H9 (cell line): ENCODE data around the gene ASB4. TPM values are rescaled to one million over a fixed set of nuclear protein-coding genes. Genes with fewer than 3 reads are reported as not detected.

Source experiments
- DNase-seq: peaks from one replicate; pipeline ENCODE4 v3.0.0-alpha.2; 2017
- H2AFZ ChIP-seq: one replicate; pipeline ENCODE4 v1.6.1; 2013; ENCODE audit warnings: mild to moderate bottlenecking, low read length, control low read depth, moderate library complexity
- H2AK5ac ChIP-seq: 2 replicates; pipeline ENCODE4 v1.6.1; 2013; ENCODE audit warnings: low read length, control low read depth, mixed read lengths; ENCODE audit not compliant: insufficient read length
- H2BK120ac ChIP-seq: one replicate; pipeline ENCODE4 v1.6.1; 2013; ENCODE audit warnings: low read depth, mild to moderate bottlenecking, low read length, control low read depth, inconsistent platforms; ENCODE audit not compliant: poor library complexity, severe bottlenecking
- H2BK12ac ChIP-seq: 2 replicates; pipeline ENCODE4 v1.6.1; 2013; ENCODE audit warnings: low read length, control low read depth, mixed read lengths, low read depth; ENCODE audit not compliant: insufficient read length
- H2BK15ac ChIP-seq: 2 replicates; pipeline ENCODE4 v1.6.1; 2013; ENCODE audit warnings: low read depth, low read length, control low read depth
- H2BK20ac ChIP-seq: one replicate; pipeline ENCODE4 v1.6.1; 2013; ENCODE audit warnings: low read depth, mild to moderate bottlenecking, low read length, control low read depth, inconsistent platforms; ENCODE audit not compliant: poor library complexity, severe bottlenecking
- H2BK5ac ChIP-seq: 2 replicates; pipeline ENCODE4 v1.6.1; 2013; ENCODE audit warnings: low read length, control low read depth, mixed read lengths; ENCODE audit not compliant: insufficient read length
- H3K14ac ChIP-seq: 2 replicates; pipeline ENCODE4 v1.6.1; 2013; ENCODE audit warnings: low read length, control low read depth; ENCODE audit not compliant: insufficient read depth
- H3K18ac ChIP-seq: 2 replicates; pipeline ENCODE4 v1.6.1; 2013; ENCODE audit warnings: low read depth, mild to moderate bottlenecking, mixed read lengths, low read length, control low read depth; ENCODE audit not compliant: insufficient read length
- H3K23ac ChIP-seq: 2 replicates; pipeline ENCODE4 v1.6.1; 2013; ENCODE audit warnings: low read length, control low read depth, mixed read lengths, low read depth; ENCODE audit not compliant: insufficient read length
- H3K23me2 ChIP-seq: 2 replicates; pipeline ENCODE4 v1.6.1; 2013; ENCODE audit warnings: low read depth, mild to moderate bottlenecking, mixed read lengths, low read length, control low read depth; ENCODE audit not compliant: insufficient read length, poor library complexity, severe bottlenecking
- H3K27ac ChIP-seq: 2 replicates; pipeline ENCODE4 v1.5.1; 2013; ENCODE audit warnings: low read length, control low read depth, mixed read lengths, low read depth; ENCODE audit not compliant: insufficient read length
- H3K27me3 ChIP-seq: 2 replicates; pipeline ENCODE4 v1.6.1; 2013; ENCODE audit warnings: low read length, control low read depth, inconsistent platforms; ENCODE audit not compliant: insufficient read depth
- H3K4ac ChIP-seq: 2 replicates; pipeline ENCODE4 v1.6.1; 2013; ENCODE audit warnings: low read depth, mild to moderate bottlenecking, control low read depth, inconsistent platforms, low read length, moderate library complexity
- H3K4me1 ChIP-seq: 2 replicates; pipeline ENCODE4 v1.6.1; 2013; ENCODE audit warnings: low read length, control low read depth, inconsistent platforms; ENCODE audit not compliant: insufficient read depth
- H3K4me2 ChIP-seq: 2 replicates; pipeline ENCODE4 v1.6.1; 2013; ENCODE audit warnings: low read length, control low read depth, mixed read lengths; ENCODE audit not compliant: insufficient read length, insufficient read depth
- H3K56ac ChIP-seq: 2 replicates; pipeline ENCODE4 v1.6.1; 2013; ENCODE audit warnings: low read depth, mild to moderate bottlenecking, mixed read lengths, low read length, control low read depth; ENCODE audit not compliant: insufficient read length
- H3K79me1 ChIP-seq: 2 replicates; pipeline ENCODE4 v1.6.1; 2013; ENCODE audit warnings: low read depth, mild to moderate bottlenecking, moderate library complexity, low read length, control low read depth, inconsistent platforms; ENCODE audit not compliant: insufficient read depth, poor library complexity, severe bottlenecking
- H3K79me2 ChIP-seq: 2 replicates; pipeline ENCODE4 v1.6.1; 2013; ENCODE audit warnings: low read length, control low read depth, inconsistent platforms; ENCODE audit not compliant: insufficient read depth
- H3K9ac ChIP-seq: 2 replicates; pipeline ENCODE4 v1.6.1; 2013; ENCODE audit warnings: low read length, control low read depth, mixed read lengths; ENCODE audit not compliant: insufficient read length; ENCODE audit errors: extremely low read depth
- H3K9me3 ChIP-seq: one replicate; pipeline ENCODE4 v1.6.1; 2013; ENCODE audit warnings: low read depth, low read length, inconsistent platforms; ENCODE audit not compliant: control insufficient read depth
- H3T11ph ChIP-seq: one replicate; pipeline ENCODE4 v1.6.1; 2013; ENCODE audit warnings: mild to moderate bottlenecking, low read length, control low read depth, inconsistent platforms
- H4K20me1 ChIP-seq: one replicate; pipeline ENCODE4 v1.6.1; 2013; ENCODE audit not compliant: control insufficient read depth, insufficient read length, insufficient read depth
- H4K5ac ChIP-seq: 2 replicates; pipeline ENCODE4 v1.6.1; 2013; ENCODE audit warnings: low read depth, mild to moderate bottlenecking, mixed read lengths, low read length, control low read depth; ENCODE audit not compliant: insufficient read length
- H4K8ac ChIP-seq: replicated peaks from 2 replicates; pipeline ENCODE4 v1.6.1; 2013; ENCODE audit warnings: low read length, control low read depth, mixed read lengths, low read depth; ENCODE audit not compliant: insufficient read length
- H4K91ac ChIP-seq: 2 replicates; pipeline ENCODE4 v1.6.1; 2013; ENCODE audit warnings: low read depth, mild to moderate bottlenecking, moderate library complexity, mixed read lengths, low read length, control low read depth; ENCODE audit not compliant: insufficient read length
- H3K27ac Mint-ChIP-seq, 3 experiments: 2 replicates in 2 of 3; 3 replicates in 1 of 3; pipeline ENCODE4 v1.8.0; 2020 to 2021; ENCODE audit warnings: mixed read lengths in 3 of 3, mild to moderate bottlenecking in 1 of 3, moderate library complexity in 1 of 3
- H3K27me3 Mint-ChIP-seq: 2 replicates; pipeline ENCODE4 v1.8.0; 2021; ENCODE audit warnings: low read depth, mild to moderate bottlenecking, moderate library complexity, mixed read lengths
- H3K36me3 Mint-ChIP-seq, 3 experiments: 2 replicates in 2 of 3; 3 replicates in 1 of 3; pipeline ENCODE4 v1.8.0; 2020 to 2021; ENCODE audit warnings: low read depth in 3 of 3, mixed read lengths in 3 of 3; ENCODE audit not compliant: insufficient read depth in 1 of 3
- H3K4me1 Mint-ChIP-seq, 2 experiments: 2 replicates each; pipeline ENCODE4 v1.8.0; 2020; ENCODE audit warnings: mixed read lengths in 2 of 2
- H3K4me3 Mint-ChIP-seq, 2 experiments: 2 replicates in 1 of 2; 3 replicates in 1 of 2; pipeline ENCODE4 v1.8.0; 2020 to 2021; ENCODE audit warnings: mild to moderate bottlenecking in 2 of 2, mixed read lengths in 2 of 2, moderate library complexity in 1 of 2
- H3K9me3 Mint-ChIP-seq, 2 experiments: 2 replicates in 1 of 2; 3 replicates in 1 of 2; pipeline ENCODE4 v1.8.0; 2020; ENCODE audit warnings: mild to moderate bottlenecking in 2 of 2, mixed read lengths in 2 of 2, moderate library complexity in 1 of 2
- CTCF ChIP-seq: fragments of 200-600 bp; sonication (generic); conservative IDR thresholded peaks from 3 replicates; pipeline ENCODE4 v1.8.0; 2021; ENCODE audit warnings: antibody characterized with exemption, mild to moderate bottlenecking
- WGBS: extraction: QIAGEN DNeasy Blood & Tissue Kit; methylation state at CpG from one replicate; pipeline ENCODE4 v1.1.7; 2013; ENCODE audit warnings: missing lambda C conversion rate, low lambda C conversion rate, mixed read lengths; ENCODE audit not compliant: insufficient read length; ENCODE audit errors: extremely low coverage; 5-methylcytosine and 5-hydroxymethylcytosine counted together
- total RNA-seq: library from RNA; stranded (reverse); gene quantifications from 2 replicates; pipeline ENCODE4 v1.2.1, GENCODE V29; 2021

ASB4 gene
- total RNA-seq, 1 experiment from 2014 or later = not detected

DNA sequence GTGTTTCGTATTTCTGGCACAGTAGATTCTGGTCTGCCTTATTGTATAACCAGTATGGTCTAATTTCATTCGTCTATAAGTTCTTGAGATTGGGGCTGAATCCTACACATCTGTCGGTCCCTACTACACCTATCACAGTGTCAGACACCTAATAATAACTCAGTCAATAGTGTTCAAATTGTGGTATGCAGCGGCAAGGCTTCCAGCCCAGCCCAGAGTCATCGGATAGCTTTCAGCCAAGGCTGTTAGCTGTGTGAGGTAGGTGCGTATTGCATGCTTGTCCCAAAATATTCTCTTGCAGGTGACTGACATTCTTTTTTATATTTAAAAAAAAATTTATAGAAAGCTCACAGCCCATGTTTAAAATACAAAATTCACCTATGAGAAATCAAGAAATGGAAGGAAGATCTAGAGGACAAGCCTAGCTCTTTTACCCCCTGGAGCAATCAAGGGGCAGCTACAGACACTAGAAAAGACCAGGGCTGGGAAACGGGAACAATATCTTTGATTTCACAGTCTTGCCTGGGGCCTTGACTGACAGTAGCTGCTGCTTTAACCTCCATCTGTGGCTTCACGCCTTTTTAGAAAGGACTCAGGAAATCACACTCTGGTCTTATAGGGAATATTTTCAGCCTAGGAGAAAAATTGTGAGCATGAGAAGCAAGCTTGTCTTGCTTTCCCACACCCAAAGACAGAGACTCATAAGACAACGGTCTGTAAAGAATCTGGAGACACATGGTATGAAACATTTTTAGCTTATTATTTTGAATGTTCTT is 9.5 kb upstream of the ASB4 start:
- DNase-seq = no peak
- peaks cover 16 to 22% of the 10 kb centered on the region in 2 experiments for H3K4me1 Mint-ChIP-seq
- H3K79me2 ChIP-seq = no peaks in the 10 kb centered on the region
- no peak overlapping the region for H4K8ac ChIP-seq
- H4K20me1 ChIP-seq = no peaks in the 10 kb centered on the region
- H3K4me2 ChIP-seq = no peak overlapping the region
- H3T11ph ChIP-seq = no peak overlapping the region
- no peak overlapping the region for H2AK5ac ChIP-seq
- no peak overlapping the region for H2BK12ac ChIP-seq
- no peak overlapping the region for H2AFZ ChIP-seq
- H3K27ac Mint-ChIP-seq = 0 out of 7 replicates have a peak overlapping the region, but pooled peaks of 1 of the 3 experiments have one; percentile 55
- H2BK120ac ChIP-seq = no peak overlapping the region
- no peaks in the 10 kb centered on the region for H3K9me3 Mint-ChIP-seq
- no peak overlapping the region for H3K23ac ChIP-seq
- no peaks in the 10 kb centered on the region for H3K27me3 ChIP-seq
- no peak for TF ChIP-seq CTCF
- H3K4me1 ChIP-seq = no peaks in the 10 kb centered on the region
- no peak overlapping the region for H3K4me3 Mint-ChIP-seq
- no peak overlapping the region for H2BK5ac ChIP-seq
- no peak overlapping the region for H2BK20ac ChIP-seq
- H3K14ac ChIP-seq = no peak overlapping the region
- no peak overlapping the region for H4K91ac ChIP-seq
- H3K18ac ChIP-seq = no peak overlapping the region
- no peak overlapping the region for H3K4ac ChIP-seq
- no peak overlapping the region for H3K27ac ChIP-seq
- H3K9ac ChIP-seq = no peak overlapping the region
- no peak overlapping the region for H4K5ac ChIP-seq
- H3K79me1 ChIP-seq = no peaks in the 10 kb centered on the region
- H3K56ac ChIP-seq = no peak overlapping the region
- no peaks in the 10 kb centered on the region for H3K9me3 ChIP-seq
- H3K36me3 Mint-ChIP-seq = no peaks in the 10 kb centered on the region
- WGBS = no CpG with 5 or more reads among the region's 9 CpGs
- H3K23me2 ChIP-seq = no peaks in the 10 kb centered on the region
- no peak overlapping the region for H2BK15ac ChIP-seq
- no peaks in the 10 kb centered on the region for H3K27me3 Mint-ChIP-seq
